ENCODE results near the gene POMT2.

The POMT2 gene

GRCh38 chr14:77246784-77247183 is 73.9 kb downstream of the POMT2 start:
- Histone ChIP-seq H3K27me3 (no peaks in the 10 kb centered on the region), H3K4me3 (no peak overlapping the region), H3K36me3 (no peaks in the 10 kb centered on the region), H3K27ac (no peak overlapping the region), H3K9me3 (no peaks in the 10 kb centered on the region), H3K4me1 (no peaks in the 10 kb centered on the region)
- TF ChIP-seq CTCF (IDR thresholded peaks at IDR 0.05), result no peak
- intact Hi-C loops (cut with DNase I; ENCODE audit: low total_unique reads), result no loop called here
- DNase-seq, result no peak

- no peaks in the 10 kb centered on the region for H3K9me3 ChIP-seq
- no peak overlapping the region for H3K27ac ChIP-seq
- intact Hi-C loops (cut with DNase I; ENCODE audit: low total_unique reads), result no loop called here
- H3K4me3 ChIP-seq, result no peak overlapping the region
- H3K4me1 ChIP-seq, result no peaks in the 10 kb centered on the region
- no peak for TF ChIP-seq CTCF (IDR thresholded peaks at IDR 0.05)
- no peak for DNase-seq
- H3K27me3 ChIP-seq, result no peaks in the 10 kb centered on the region
- no peaks in the 10 kb centered on the region for H3K36me3 ChIP-seq
Observed at GRCh38 chr14:77245820-77246219, 74.9 kb downstream of the POMT2 start.

- TF ChIP-seq CTCF (IDR thresholded peaks at IDR 0.05), result no peak
- Histone ChIP-seq H3K4me1 (no peaks in the 10 kb centered on the region), H3K27me3 (no peaks in the 10 kb centered on the region), H3K9me3 (no peaks in the 10 kb centered on the region), H3K36me3 (no peaks in the 10 kb centered on the region), H3K27ac (no peak overlapping the region), H3K4me3 (no peak overlapping the region)
- DNase-seq, result no peak
- intact Hi-C loops (cut with DNase I; ENCODE audit: low total_unique reads), result no loop called here
Observed at GRCh38 chr14:77243853-77244252, 76.8 kb downstream of the POMT2 start.

- no peak for TF ChIP-seq CTCF (IDR thresholded peaks at IDR 0.05)
- Histone ChIP-seq H3K36me3 (no peaks in the 10 kb centered on the region), H3K9me3 (no peaks in the 10 kb centered on the region), H3K27me3 (no peaks in the 10 kb centered on the region), H3K4me3 (no peak overlapping the region), H3K27ac (no peak overlapping the region), H3K4me1 (no peaks in the 10 kb centered on the region)
- intact Hi-C loops (cut with DNase I; ENCODE audit: low total_unique reads), result no loop called here
- DNase-seq, result no peak
Observed at GRCh38 chr14:77242752-77243151, 77.9 kb downstream of the POMT2 start.

- Histone ChIP-seq H3K27ac (no peak overlapping the region), H3K36me3 (no peaks in the 10 kb centered on the region), H3K4me3 (no peak overlapping the region), H3K27me3 (no peaks in the 10 kb centered on the region), H3K4me1 (no peaks in the 10 kb centered on the region), H3K9me3 (no peaks in the 10 kb centered on the region)
- no peak for TF ChIP-seq CTCF (IDR thresholded peaks at IDR 0.05)
- no peak for DNase-seq
- intact Hi-C loops (cut with DNase I; ENCODE audit: low total_unique reads), result no loop called here
Observed at GRCh38 chr14:77241955-77242354, 78.7 kb downstream of the POMT2 start.

- Histone ChIP-seq H3K4me3 (no peak overlapping the region), H3K9me3 (no peaks in the 10 kb centered on the region), H3K4me1 (no peaks in the 10 kb centered on the region), H3K27ac (no peak overlapping the region), H3K27me3 (peaks cover 0 to 4% of the 10 kb centered on the region in 2 donors), H3K36me3 (no peaks in the 10 kb centered on the region)
- TF ChIP-seq CTCF (IDR thresholded peaks at IDR 0.05), result no peak
- no peak for DNase-seq
- intact Hi-C loops (cut with DNase I; ENCODE audit: low total_unique reads), result no loop called here
Observed at GRCh38 chr14:77240336-77240915, 80.3 kb downstream of the POMT2 start.
